SW480 (cell line): Measurements from ENCODE around the gene ASB3.
"Not testable (repeated sequence)": the region's sequence is repeated elsewhere in the genome, so short reads cannot be mapped to it uniquely, and the experiment has no call there.

Source experiments
- DNase-seq: peaks from one replicate; pipeline ENCODE4 v3.0.0-alpha.2; 2016; ENCODE audit warnings: low spot score

Gene ASB3

GRCh38 chr2:53729143-53729762, 57.5 kb downstream of the ASB3 start:
- DNase-seq: no peak

DNA sequence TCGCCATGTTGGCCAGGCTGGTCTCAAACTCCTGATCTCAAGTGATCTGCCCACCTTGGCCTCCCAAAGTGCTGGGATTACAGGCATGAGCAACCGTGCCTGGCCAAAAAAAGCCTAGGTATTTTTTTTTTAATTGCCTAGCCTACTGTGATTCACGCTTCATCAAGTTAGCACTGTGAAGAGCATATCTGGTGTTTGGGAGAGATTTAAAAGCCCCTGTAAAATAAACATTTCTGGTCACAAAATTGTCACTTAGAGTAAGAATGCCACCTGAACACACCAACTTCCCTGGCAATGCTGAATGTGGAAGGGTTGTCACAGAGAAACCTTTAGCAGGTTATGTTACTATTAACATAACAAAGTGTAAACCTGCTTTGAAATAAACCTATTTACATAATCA, 58.8 kb downstream of the ASB3 start:
- no peak for DNase-seq

GRCh38 chr2:53725662-53726061, 61.1 kb downstream of the ASB3 start:
- DNase-seq: no peak

- DNase-seq: no peak
These were observed 62.2 kb downstream of the ASB3 start for GRCh38 chr2:53724536-53724935.

- not testable (repeated sequence) for DNase-seq
These were observed 65.8 kb downstream of the ASB3 start for GRCh38 chr2:53720944-53721343.

- DNase-seq: peak; percentile 15
These were observed 71.2 kb downstream of the ASB3 start for GRCh38 chr2:53715568-53715967.

GRCh38 chr2:53711271-53711780, 75.4 kb downstream of the ASB3 start:
- DNase-seq: no peak

- DNase-seq: no peak
These were observed 77.8 kb downstream of the ASB3 start for GRCh38 chr2:53708988-53709387.

- DNase-seq: no peak
These were observed 85.5 kb downstream of the ASB3 start for GRCh38 chr2:53701221-53701620.

GRCh38 chr2:53697686-53698085, 89.1 kb downstream of the ASB3 start:
- no peak for DNase-seq

DNA sequence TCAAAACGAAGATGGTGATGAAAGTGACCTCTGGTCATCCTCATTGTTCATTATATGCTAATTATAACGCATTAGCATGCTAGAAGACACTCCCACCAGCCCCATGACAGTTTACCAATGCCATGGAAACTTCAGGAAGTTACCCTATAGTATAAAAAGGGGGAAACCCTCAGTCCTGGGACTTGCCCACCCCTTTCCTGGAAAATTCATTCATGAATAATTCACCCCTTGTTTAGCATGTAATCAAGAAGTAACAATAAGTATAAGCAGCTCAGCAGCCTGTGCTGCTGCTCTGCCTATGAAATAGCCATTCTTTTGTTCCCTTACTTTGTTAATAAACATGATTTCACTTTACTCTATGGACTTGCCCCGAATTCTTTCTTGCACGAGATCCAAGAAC, 89.7 kb downstream of the ASB3 start:
- no peak for DNase-seq

GRCh38 chr2:53695575-53695974, 91.2 kb downstream of the ASB3 start:
- DNase-seq: no peak

DNA sequence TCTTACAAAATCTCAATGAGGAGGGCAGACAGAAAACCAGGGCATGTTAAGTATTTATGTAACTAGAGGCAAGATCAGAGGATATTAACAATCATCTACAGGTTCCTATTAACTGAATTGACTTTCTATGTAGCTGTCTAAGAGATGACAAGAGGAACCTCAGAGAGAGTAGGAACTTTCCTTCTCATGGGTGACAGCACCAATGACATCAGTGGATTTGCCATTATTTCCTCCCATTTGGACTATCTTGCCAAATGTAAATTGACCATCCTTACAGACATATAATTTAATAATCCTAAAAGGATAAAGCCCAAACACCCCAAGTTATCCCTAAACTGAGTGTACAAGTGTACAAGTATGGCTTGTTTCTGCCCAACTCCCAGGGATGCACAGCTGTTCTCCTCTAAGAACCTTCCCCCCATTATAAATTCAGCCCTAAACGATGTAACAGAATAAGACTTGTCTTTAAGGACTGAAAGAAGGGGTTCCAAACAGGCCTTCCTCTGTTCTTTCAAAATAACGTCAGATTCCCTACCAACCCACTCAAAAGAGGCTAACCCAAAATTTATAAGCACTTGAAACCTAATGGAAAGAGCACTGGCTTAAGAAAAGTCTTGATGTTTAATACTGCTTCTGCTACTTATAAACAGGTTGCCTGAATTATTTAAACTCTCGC, 92.5 kb downstream of the ASB3 start:
- DNase-seq: no peak

DNA sequence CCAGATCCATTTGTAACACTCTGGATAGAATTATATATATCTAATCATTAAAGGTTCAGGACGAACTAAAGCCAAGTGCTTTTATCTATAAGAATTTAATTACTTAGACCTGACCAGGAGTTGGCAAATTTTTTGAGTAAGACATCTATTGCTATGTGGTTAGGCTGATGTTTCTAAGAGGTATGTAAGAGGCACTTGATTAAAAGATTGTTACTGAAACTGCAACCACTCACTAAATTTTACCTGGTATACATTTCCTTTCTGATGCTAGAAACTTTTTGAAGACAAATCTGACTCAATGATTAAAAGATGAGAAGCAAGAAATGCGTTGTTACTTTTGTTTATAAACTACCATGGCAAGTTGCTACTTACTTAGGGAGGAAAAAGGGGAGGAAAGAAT, 95.9 kb downstream of the ASB3 start:
- no peak for DNase-seq

GRCh38 chr2:53672881-53673522, 113.8 kb downstream of the ASB3 start:
- no peak for DNase-seq

DNA sequence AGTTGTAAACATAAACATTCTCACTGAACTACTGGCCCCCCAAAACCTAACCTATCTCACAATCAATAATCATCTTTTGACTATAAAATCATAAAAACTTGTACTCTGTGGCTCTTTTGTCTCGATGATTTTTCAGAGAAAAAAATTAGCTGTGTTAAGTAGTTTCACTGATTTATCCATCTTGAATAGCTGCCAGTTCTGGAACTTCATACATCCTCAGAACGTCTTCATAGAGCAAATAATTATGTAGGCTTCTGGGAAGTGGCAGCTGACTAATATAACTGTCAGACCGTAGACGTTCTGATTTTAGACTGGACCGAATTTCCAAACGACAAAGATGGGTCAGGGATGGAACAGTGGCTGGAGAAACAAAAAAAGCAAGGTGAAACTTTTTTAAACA, 116.4 kb downstream of the ASB3 start:
- DNase-seq: no peak

GRCh38 chr2:53668624-53669026, 118.1 kb downstream of the ASB3 start:
- no peak for DNase-seq

- not testable (repeated sequence) for DNase-seq
These were observed 119.6 kb downstream of the ASB3 start for GRCh38 chr2:53667130-53667529.

GRCh38 chr2:53660886-53661285, 125.9 kb downstream of the ASB3 start:
- no peak for DNase-seq

DNA sequence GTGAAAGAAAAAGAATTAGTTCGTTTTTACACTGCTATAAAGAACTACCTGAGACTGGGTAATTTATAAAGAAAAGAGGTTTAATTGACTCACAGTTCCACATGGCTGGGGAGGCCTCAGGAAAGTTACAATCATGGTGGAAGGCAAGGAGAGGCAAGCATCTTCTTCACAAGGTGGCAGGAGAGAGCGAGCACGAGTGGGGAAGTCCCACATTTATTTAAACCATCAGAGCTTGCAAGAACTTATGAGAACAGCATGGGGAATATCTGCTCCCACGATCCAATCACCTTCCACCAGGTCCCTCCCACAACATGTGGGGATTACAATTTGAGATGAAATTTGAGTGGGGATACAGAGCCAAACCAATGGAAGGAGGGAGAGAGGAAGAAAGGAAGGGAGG, 128.3 kb downstream of the ASB3 start:
- DNase-seq: not testable (repeated sequence)

GRCh38 chr2:53655256-53655655, 131.5 kb downstream of the ASB3 start:
- no peak for DNase-seq

GRCh38 chr2:53654396-53654795, 132.4 kb downstream of the ASB3 start:
- DNase-seq: no peak

- no peak for DNase-seq
These were observed 134.6 kb downstream of the ASB3 start for GRCh38 chr2:53652131-53652530.
